NOMO-1 treated with DMSO at 0.1 percent for 48 hours (cell line): ENCODE data around the gene ATG4C.
"Not testable (repeated sequence)": the region's sequence is repeated elsewhere in the genome, so short reads cannot be mapped to it uniquely, and the experiment has no call there.

ENCODE experiments used
- DNase-seq: peaks from one replicate; lab custom pipeline; 2025; ENCODE audit not compliant: unreplicated experiment; lab: John Stamatoyannopoulos, UW

Gene ATG4C

DNA sequence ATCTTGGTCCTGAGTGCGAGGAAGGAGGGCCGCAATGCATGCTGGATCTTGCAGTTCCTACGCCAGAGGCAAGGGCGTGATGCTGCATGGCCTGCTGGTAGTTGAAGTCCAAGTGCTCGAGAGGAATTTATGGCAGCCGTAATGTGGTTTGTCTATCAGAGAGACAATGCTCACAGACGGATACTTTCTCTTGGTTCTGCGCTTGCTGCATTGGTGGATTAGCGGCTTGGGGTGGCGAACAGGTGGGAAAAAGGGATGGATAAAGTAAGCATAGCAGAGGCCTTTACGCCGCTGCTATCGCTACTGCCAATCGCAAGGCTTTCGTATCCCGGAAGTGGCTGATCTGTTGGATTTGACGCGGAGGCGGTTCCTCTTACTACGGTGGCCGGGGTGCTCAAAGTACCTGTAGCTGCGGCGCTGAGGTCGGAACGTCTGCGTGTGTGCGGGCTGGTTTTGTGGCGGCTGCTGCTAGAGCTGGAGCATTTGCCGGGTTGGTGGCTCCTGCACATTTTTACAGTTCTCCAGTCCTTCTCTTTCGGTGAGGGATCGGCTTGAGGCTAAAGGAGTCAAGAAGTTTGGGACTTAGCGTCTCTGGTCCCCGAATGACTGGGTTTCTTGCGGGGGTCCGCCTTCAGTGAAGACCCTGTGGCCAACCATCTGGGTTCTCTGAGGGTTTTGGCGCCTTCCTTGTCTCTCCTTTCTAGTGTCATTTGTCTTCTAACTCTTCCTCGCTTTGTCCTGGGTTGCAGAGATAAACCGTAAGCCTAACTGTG lies at the start of gene ATG4C:
Gene ATG4C (plus strand): TSS at position 397 of the 773 bp plus-strand sequence. CDS start 19,655 bp downstream, outside the sequence.
- peak; percentile 96 for DNase-seq

DNA sequence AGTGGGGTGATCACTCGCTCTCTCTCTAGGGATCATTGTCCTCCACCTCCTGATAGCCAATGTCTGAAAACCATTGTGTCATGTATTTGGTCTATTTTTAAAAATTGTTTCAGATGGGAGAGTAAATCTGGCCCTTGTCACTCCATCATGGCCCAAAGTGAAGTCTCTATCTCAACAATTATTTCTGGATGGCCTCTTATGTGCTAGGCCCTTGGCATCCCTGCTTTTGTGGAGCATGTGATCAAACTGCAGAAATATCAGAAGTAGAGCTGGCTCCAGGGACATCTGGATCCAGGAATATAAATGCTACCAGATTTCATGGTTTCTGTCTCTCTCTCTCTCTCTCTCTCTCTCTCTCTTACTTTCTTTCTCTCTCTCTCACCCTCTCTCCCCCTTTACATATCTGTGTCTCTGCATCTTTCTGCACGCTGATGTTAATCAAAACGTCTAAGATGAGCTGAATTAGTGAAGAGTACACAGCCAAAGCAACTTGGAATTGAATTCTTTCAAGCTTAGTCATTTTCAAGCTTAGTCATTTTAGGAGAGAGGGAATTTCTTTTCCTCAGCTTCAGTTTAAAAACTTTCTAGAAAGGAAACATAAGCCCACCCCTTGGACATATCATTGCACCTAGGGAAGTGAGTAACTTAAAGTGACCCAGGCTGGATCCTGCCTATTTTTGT lies 48.3 kb upstream of the ATG4C start:
- no peak for DNase-seq

GRCh38 chr1:62740701-62741100 lies 43.2 kb upstream of the ATG4C start:
- not testable (repeated sequence) for DNase-seq

DNA sequence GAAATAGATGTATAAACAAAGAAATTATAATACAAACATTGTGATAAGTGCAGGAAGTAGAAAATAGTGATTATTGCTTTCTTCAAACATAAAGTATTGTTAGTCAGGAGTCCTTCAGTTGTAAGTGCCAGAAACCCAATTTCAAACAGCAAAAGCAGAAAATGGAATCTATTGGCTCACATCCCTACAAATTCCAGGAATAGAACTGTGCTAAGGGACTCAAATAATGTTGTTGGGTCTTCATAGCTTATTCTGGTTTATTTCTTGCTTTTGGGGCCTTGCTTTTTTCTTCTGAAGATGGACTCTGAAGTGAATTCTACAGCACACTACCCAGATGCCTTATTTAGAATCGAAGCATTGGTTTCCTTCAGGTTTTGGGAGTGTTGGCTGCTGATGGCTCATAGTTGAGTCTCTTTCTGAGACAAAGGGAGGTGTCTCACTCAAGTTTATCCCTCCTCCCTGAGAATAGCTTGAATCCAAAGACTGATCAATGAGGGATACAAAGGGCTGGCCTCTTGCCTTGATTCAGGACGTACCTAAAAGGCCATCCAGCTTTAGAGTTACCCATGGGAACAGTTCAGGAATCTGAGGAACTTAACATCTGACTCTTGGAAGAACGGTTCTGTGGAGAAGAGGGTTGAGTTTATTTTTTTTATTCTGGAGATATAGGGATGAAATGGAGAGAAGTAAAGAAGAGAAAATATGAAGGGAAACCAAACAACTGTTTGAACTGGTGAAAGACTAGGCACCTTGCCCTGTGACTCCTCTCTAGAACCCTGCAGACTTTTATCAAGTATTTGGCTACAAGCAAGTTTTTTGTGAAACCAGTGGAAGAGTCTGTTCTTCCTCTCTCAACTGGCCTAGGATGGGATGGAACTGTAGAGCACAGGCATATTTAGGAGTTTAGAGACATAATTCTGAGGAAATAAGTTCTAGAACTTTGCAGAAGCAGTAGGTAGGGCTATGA lies 39.0 kb upstream of the ATG4C start:
- no peak for DNase-seq

DNA sequence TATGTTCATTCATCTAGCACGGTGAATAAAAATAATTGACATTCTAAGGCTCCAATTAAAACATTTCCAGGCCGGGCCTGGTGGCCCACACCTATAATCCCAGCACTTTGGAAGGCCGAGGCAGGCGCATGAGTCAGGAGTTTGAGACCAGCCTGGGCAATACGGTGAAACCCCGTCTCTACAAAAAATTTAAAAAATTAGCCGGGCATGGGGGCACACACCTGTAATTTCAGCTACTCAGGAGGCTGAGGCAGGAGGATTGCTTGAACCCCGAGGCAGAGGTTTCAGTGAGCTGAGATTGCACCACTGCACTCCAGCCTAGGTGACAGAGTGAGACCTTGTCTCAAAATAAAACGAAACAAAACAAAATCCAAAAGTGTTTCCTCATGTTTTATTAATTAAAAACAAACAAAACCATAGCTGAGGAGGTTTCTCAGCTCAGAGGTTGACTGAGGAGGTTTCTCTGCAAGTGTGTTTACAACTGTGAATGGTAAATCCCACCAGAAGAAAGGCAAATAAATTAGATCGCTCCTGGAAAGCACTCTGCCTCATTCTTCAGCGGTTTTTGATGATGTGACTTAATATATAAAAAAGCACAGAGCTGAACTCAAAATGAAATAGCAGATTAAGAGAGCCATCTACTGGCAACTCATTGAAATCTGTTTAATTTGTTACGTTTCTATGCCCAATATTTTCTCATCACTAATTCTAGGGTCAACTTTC lies 37.7 kb upstream of the ATG4C start:
- peak; percentile 58 for DNase-seq

- no peak for DNase-seq
These were observed 37.2 kb upstream of the ATG4C start for GRCh38 chr1:62746809-62747138.

DNA sequence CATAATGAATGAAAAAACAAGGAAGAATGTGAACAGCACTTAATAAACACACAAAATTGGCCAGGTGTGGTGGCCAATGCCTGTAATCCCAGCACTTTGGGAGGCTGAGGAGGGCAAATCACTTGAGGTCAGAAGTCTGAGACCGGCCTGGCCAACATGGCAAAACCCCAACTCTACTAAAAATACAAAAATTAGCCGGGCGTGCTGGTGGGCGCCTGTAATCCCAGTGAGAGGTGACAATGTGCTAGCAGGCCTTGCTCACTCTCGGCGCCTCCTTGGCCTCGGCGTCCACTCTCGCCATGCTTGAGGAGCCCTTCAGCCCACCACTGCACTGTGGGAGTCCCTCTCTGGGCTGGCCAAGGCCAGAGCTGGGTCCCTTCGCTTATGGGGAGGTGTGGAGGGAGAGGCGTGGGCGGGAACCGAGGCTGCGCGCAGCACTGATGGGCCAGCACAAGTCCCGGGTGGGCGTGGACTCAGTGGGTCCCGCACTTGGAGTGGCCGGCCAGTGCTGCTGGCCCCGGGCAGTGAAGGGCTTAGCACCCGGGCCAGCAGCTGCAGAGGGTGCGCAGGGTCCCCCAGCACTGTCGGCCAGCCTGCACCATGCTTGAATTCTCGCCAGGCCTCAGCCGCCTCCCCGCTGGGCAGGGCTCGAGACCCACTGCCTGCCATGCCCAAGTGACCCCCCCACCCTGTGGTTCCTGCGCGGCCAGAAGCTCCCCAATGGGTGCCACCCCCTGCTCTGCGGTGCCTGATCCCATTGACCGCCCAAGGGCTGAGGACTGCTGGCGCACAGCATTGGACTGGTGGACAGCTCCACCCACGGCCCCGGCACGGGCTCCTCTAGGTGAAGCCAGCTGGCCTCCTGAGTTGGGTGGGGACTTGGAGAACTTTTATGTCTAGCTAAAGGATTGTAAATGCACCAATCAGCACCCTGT lies 30.6 kb upstream of the ATG4C start:
- DNase-seq: no peak

GRCh38 chr1:62754938-62755337 lies 29.0 kb upstream of the ATG4C start:
- not testable (repeated sequence) for DNase-seq

GRCh38 chr1:62756255-62756884 lies 27.6 kb upstream of the ATG4C start:
- not testable (repeated sequence) for DNase-seq

DNA sequence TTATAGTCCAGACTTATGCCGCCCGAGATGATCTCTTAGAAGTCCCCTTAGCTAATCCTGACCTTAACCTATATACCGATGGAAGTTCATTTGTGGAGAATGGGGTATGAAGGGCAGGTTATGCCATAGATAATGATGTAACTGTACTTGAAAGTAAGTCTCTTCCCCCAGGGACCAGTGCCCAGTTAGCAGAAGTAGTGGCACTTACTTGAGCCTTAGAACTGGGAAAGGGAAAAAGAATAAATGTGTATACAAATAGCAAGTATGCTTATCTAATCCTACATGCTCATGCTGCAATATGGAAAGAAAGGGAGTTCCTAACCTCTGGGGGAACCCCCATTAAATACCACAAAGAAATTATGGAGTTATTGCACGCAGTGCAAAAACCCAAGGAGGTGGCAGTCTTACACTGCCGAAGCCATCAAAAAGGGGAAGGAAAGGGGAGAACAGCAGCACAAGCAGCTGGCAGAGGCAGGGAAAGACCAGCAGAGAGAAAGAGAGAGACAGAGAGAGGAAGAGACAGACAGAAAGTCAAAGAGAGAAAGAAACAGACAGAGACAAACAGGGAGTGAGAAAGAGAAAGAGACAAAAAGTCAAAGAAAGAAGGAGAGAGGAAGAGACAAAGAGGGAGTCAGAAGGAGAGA lies 24.6 kb upstream of the ATG4C start:
- peak; percentile 16 for DNase-seq

GRCh38 chr1:62760021-62760782 lies 23.7 kb upstream of the ATG4C start:
- DNase-seq: not testable (repeated sequence)

DNA sequence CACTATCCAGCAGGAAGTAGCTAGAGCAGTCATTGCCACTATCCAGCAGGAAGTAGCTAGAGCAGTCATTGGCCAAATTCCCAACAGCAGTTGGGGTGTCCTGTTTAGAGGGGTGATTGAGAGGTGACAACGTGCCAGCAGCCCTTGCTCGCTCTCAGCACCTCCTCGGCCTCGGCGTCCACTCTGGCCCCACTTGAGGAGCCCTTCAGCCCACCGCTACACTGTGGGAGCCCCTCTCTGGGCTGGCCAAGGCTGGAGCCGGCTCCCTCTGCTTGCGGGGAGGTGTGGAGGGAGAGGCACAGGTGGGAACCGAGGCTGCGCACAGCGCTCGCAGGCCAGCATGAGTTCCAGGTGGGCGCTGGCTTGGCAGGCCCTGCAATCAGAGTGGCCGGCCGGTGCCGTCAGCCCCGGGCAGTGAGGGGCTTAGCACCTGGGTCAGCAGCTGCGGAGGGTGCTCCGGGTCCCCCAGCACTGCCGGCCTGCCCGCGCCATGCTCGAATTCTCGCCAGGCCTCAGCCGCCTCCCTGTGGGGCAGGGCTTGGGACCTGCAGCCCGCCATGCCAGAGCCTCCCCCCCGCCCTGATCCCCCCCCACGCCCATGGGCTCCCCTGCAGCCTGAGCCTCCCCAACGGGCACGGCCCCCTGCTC lies 22.6 kb upstream of the ATG4C start:
- DNase-seq: not testable (repeated sequence)

DNA sequence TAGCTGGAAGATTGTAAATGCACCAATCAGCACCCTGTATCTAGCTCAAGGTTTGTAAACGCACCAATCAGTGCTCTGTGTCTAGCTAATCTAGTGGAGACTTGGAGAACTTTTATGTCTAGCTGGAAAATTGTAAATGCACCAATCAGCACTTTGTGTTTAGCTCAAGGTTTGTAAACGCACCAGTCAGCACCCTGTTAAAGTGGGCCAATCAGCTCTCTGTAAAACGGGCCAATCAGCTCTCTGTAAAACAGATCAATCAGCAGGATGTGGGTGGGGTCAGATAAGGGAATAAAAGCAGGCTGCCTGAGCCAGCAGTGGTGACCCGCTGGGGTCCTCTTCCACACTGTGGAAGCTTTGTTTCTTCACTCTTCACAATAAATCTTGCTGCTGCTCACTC lies 21.9 kb upstream of the ATG4C start:
- not testable (repeated sequence) for DNase-seq

- no peak for DNase-seq
These were observed 18.0 kb upstream of the ATG4C start for GRCh38 chr1:62765981-62766380.

DNA sequence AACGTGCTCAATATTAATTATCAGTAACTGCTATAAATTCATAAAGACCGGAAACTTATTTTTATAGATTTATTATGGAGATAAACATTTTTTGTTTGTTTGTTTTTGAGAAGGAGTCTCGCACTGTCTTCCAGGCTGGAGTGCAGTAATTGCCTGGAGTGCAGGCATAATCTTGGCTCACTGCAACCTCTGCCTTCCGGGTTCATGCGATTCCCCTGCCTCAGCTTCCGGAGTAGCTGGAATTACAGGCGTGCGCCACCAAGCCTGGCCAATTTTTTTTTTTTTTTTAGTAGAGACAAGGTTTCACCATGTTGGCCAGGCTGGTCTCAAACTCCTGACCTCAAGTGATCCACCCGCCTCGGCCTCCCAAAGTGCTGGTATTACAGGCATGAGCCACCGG lies 15.4 kb upstream of the ATG4C start:
- DNase-seq: not testable (repeated sequence)

- DNase-seq: no peak
These were observed 11.2 kb upstream of the ATG4C start for GRCh38 chr1:62772607-62773295.

DNA sequence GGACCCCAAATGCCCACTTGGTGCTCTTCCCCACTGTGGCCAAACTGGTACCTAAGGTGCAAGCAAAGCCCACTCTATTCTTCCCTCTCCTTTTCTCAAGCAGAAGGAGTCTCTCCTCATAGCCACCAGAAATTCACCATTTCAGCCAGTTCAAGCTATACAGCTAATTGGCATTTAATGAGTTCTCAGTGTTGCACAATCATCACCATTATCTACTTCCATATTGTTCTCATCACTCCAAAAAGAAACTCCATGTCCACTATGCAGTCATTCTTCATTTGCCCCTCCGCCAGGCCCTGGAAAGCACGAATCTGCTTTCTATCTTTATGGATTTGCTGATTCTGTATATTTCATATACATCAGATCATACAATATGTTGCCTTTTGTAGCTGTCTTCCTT lies 9.9 kb upstream of the ATG4C start:
- peak; percentile 8 for DNase-seq
